ENCODE measurements around the gene CWC15.

DNA sequence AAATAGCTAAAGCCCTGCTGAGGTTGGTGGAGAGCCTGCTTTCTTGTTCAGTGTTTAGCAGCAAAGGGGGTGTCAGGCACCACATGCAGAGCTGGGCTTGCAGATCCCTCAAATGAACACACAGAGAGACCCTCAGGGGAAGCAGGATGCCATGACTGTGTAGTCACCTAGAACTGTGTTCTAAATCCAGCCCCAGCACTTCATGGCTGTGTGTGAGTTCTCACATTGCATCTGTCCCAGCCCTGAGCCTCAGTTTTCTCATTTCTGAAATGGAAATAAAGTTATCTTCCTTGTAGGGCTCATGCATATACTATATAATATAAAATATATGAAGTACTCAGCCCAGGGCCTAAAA is 47.1 kb downstream of the CWC15 start:
- no peak for TF ChIP-seq ZNF548 (tag by site-specific recombination; IDR thresholded peaks at IDR 0.05)
- no peak for TF ChIP-seq ZNF560 (tag by site-specific recombination; IDR thresholded peaks at IDR 0.05; ENCODE audit: borderline replicate concordance)
- TF ChIP-seq, protein P1, sequence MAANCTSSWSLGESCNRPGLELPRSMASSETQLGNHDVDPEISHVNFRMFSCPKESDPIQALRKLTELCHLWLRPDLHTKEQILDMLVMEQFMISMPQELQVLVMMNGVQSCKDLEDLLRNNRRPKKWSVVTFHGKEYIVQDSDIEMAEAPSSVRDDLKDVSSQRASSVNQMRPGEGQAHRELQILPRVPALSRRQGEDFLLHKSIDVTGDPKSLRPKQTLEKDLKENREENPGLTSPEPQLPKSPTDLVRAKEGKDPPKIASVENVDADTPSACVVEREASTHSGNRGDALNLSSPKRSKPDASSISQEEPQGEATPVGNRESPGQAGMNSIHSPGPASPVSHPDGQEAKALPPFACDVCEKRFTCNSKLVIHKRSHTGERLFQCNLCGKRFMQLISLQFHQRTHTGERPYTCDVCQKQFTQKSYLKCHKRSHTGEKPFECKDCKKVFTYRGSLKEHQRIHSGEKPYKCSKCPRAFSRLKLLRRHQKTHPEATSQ (tag by site-specific recombination; IDR thresholded peaks at IDR 0.05), result no peak
- TF ChIP-seq, protein P2, sequence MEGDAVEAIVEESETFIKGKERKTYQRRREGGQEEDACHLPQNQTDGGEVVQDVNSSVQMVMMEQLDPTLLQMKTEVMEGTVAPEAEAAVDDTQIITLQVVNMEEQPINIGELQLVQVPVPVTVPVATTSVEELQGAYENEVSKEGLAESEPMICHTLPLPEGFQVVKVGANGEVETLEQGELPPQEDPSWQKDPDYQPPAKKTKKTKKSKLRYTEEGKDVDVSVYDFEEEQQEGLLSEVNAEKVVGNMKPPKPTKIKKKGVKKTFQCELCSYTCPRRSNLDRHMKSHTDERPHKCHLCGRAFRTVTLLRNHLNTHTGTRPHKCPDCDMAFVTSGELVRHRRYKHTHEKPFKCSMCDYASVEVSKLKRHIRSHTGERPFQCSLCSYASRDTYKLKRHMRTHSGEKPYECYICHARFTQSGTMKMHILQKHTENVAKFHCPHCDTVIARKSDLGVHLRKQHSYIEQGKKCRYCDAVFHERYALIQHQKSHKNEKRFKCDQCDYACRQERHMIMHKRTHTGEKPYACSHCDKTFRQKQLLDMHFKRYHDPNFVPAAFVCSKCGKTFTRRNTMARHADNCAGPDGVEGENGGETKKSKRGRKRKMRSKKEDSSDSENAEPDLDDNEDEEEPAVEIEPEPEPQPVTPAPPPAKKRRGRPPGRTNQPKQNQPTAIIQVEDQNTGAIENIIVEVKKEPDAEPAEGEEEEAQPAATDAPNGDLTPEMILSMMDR (tag by site-specific recombination; IDR thresholded peaks at IDR 0.05), result no peak
- TF ChIP-seq, protein P3, sequence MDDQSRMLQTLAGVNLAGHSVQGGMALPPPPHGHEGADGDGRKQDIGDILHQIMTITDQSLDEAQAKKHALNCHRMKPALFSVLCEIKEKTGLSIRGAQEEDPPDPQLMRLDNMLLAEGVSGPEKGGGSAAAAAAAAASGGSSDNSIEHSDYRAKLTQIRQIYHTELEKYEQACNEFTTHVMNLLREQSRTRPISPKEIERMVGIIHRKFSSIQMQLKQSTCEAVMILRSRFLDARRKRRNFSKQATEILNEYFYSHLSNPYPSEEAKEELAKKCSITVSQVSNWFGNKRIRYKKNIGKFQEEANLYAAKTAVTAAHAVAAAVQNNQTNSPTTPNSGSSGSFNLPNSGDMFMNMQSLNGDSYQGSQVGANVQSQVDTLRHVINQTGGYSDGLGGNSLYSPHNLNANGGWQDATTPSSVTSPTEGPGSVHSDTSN (CRISPR knock-in tag; IDR thresholded peaks at IDR 0.05), result no peak
- no peak for TF ChIP-seq ZNF274 (IDR thresholded peaks at IDR 0.05; ENCODE audit: low read length)
- no peak for TF ChIP-seq ZNF274 (tag by site-specific recombination; IDR thresholded peaks at IDR 0.05; ENCODE audit: borderline replicate concordance)
- no peak for TF ChIP-seq ZNF791 (tag by site-specific recombination; IDR thresholded peaks at IDR 0.05)
- TF ChIP-seq ZNF585B (tag by site-specific recombination; IDR thresholded peaks at IDR 0.05), result no peak
- TF ChIP-seq, protein P4, sequence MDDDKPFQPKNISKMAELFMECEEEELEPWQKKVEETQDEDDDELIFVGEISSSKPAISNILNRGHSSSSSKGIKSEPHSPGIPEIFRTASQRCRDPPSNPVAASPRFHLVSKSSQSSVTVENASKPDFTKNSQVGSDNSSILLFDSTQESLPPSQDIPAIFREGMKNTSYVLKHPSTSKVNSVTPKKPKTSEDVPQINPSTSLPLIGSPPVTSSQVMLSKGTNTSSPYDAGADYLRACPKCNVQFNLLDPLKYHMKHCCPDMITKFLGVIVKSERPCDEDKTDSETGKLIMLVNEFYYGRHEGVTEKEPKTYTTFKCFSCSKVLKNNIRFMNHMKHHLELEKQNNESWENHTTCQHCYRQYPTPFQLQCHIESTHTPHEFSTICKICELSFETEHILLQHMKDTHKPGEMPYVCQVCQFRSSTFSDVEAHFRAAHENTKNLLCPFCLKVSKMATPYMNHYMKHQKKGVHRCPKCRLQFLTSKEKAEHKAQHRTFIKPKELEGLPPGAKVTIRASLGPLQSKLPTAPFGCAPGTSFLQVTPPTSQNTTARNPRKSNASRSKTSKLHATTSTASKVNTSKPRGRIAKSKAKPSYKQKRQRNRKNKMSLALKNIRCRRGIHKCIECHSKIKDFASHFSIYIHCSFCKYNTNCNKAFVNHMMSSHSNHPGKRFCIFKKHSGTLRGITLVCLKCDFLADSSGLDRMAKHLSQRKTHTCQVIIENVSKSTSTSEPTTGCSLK (tag by site-specific recombination; IDR thresholded peaks at IDR 0.05), result no peak
- TF ChIP-seq, protein P5, sequence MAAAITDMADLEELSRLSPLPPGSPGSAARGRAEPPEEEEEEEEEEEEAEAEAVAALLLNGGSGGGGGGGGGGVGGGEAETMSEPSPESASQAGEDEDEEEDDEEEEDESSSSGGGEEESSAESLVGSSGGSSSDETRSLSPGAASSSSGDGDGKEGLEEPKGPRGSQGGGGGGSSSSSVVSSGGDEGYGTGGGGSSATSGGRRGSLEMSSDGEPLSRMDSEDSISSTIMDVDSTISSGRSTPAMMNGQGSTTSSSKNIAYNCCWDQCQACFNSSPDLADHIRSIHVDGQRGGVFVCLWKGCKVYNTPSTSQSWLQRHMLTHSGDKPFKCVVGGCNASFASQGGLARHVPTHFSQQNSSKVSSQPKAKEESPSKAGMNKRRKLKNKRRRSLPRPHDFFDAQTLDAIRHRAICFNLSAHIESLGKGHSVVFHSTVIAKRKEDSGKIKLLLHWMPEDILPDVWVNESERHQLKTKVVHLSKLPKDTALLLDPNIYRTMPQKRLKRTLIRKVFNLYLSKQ (tag by site-specific recombination; IDR thresholded peaks at IDR 0.05; ENCODE audit: borderline replicate concordance), result no peak

Measured in HEK293 (cell line).